Caco-2 (cell line): ENCODE data around the gene BBOX1. TPM values are rescaled to one million over a fixed set of nuclear protein-coding genes. Genes with fewer than 3 reads are reported as not detected.

Experiments
- BruUV-seq: library from RNA; stranded (reverse); fragments of 400-500 nt; replicated peaks from 2 replicates; lab custom pipeline; 2021; lab: Mats Ljungman, UMichigan
- CTCF ChIA-PET: fragments of 300-600 bp; sonication (Branson Sonifier 250); formaldehyde crosslinking; loops from one replicate; lab custom pipeline; 2022; ENCODE audit warnings: antibody characterized with exemption; lab: Charles Lee
- POLR2A ChIA-PET: fragments of 300-600 bp; sonication (Branson Sonifier 250); formaldehyde crosslinking; loops from one replicate; lab custom pipeline; 2022; ENCODE audit warnings: antibody characterized with exemption; lab: Charles Lee
- DNase-seq, 2 experiments: peaks; one replicate each; pipeline versions ENCODE4 v3.0.0 to v3.0.0-alpha.2; 2020 to 2022
- H3K27me3 ChIP-seq: replicated peaks from 2 replicates; pipeline ENCODE4 v1.6.0; 2011; ENCODE audit warnings: low read length; ENCODE audit not compliant: control insufficient read depth, insufficient read depth
- H3K36me3 ChIP-seq: 2 replicates; pipeline ENCODE4 v1.5.1; 2011; ENCODE audit warnings: low read length; ENCODE audit not compliant: control insufficient read depth, insufficient read depth
- H3K4me1 ChIP-seq: fragments of 250-450 bp; sonication (Bioruptor Pico); 2 replicates; pipeline ENCODE4 v1.5.1; 2020; ENCODE audit warnings: mild to moderate bottlenecking
- H3K4me3 ChIP-seq: 2 replicates; pipeline ENCODE4 v1.5.1; 2011; ENCODE audit warnings: low read depth, mild to moderate bottlenecking, control low read depth, low read length
- H3K9me3 ChIP-seq: fragments of 250-450 bp; sonication (Bioruptor Pico); 2 replicates; pipeline ENCODE4 v1.5.1; 2020; ENCODE audit warnings: mild to moderate bottlenecking, moderate library complexity
- H3K27ac Mint-ChIP-seq: one replicate; pipeline ENCODE4 v1.8.0; 2022; ENCODE audit warnings: mixed read lengths; ENCODE audit not compliant: unreplicated experiment
- H3K27me3 Mint-ChIP-seq: one replicate; pipeline ENCODE4 v1.8.0; 2022; ENCODE audit warnings: mixed read lengths; ENCODE audit not compliant: insufficient read depth, unreplicated experiment
- H3K36me3 Mint-ChIP-seq: one replicate; pipeline ENCODE4 v1.8.0; 2022; ENCODE audit warnings: mild to moderate bottlenecking, mixed read lengths; ENCODE audit not compliant: insufficient read depth, unreplicated experiment
- H3K4me1 Mint-ChIP-seq: one replicate; pipeline ENCODE4 v1.8.0; 2022; ENCODE audit warnings: low read depth, mixed read lengths; ENCODE audit not compliant: unreplicated experiment
- H3K4me3 Mint-ChIP-seq: one replicate; pipeline ENCODE4 v1.8.0; 2022; ENCODE audit warnings: mild to moderate bottlenecking, moderate library complexity, mixed read lengths; ENCODE audit not compliant: unreplicated experiment
- H3K9me3 Mint-ChIP-seq: one replicate; pipeline ENCODE4 v1.8.0; 2022; ENCODE audit warnings: mixed read lengths; ENCODE audit not compliant: unreplicated experiment
- CTCF ChIP-seq, 2 experiments: fragments of 200-600 bp in 1 of 2; IDR thresholded peaks; 1 replicate in 1 of 2; 2 replicates in 1 of 2; pipeline versions ENCODE4 v1.5.1 to v1.8.0; 2011 to 2022; ENCODE audit warnings: antibody characterized with exemption in 1 of 2, control low read depth in 1 of 2, inconsistent platforms in 1 of 2, low read depth in 1 of 2, low read length in 1 of 2, mild to moderate bottlenecking in 1 of 2, moderate library complexity in 1 of 2; ENCODE audit not compliant: insufficient read depth in 1 of 2, severe bottlenecking in 1 of 2, unreplicated experiment in 1 of 2
- intact Hi-C: fragments of 100-400 bp; cut with micrococcal nuclease; formaldehyde crosslinking; loops from one replicate; pipeline ENCODE4 v1.10.0; 2022; ENCODE audit not compliant: unreplicated experiment
- total RNA-seq: library from RNA; stranded (reverse); gene quantifications from 2 replicates; pipeline ENCODE4 v1.2.3, GENCODE V29; 2022

BBOX1 gene
- total RNA-seq, 1 experiment from 2014 or later: not detected

- intact Hi-C loops: no loop called here
- no peaks in the 10 kb centered on the region for H3K27me3 ChIP-seq
- H3K9me3 ChIP-seq: peaks cover 18% of the 10 kb centered on the region
Observed at GRCh38 chr11:27138716-27139115, 98.1 kb downstream of the BBOX1 start.

GRCh38 chr11:27139742-27140367 is 99.2 kb downstream of the BBOX1 start:
- POLR2A ChIA-PET: no interaction called here

More at GRCh38 chr11:27138716-27139115, 98.1 kb downstream of the BBOX1 start:
- BruUV-seq: no TSS peak
- H3K9me3 Mint-ChIP-seq: peaks cover 41% of the 10 kb centered on the region
- no peaks in the 10 kb centered on the region for H3K4me1 Mint-ChIP-seq
- H3K27me3 Mint-ChIP-seq: no peaks in the 10 kb centered on the region
- H3K36me3 Mint-ChIP-seq: no peaks in the 10 kb centered on the region
- ChIA-PET POLR2A (no interaction called here), CTCF (interaction anchor here (0.6 kb wide), 1 partner anchor 13 kb away, joined by 3 read pairs; no protein-coding TSS in a partner anchor)
- no peak for DNase-seq
- H3K4me3 Mint-ChIP-seq: no peak overlapping the region
- H3K27ac Mint-ChIP-seq: no peak overlapping the region
- no peaks in the 10 kb centered on the region for H3K4me1 ChIP-seq
- no peak overlapping the region for H3K4me3 ChIP-seq
- no peak for TF ChIP-seq CTCF (IDR thresholded peaks at IDR 0.05; ENCODE audit: insufficient read depth in 1 of 2, low read depth in 1 of 2, low read length in 1 of 2, severe bottlenecking in 1 of 2, unreplicated experiment in 1 of 2)
- no peaks in the 10 kb centered on the region for H3K36me3 ChIP-seq

GRCh38 chr11:27141576-27141975 is 101.0 kb downstream of the BBOX1 start:
- Mint-ChIP-seq H3K27ac (no peak overlapping the region), H3K4me3 (no peak overlapping the region), H3K36me3 (no peaks in the 10 kb centered on the region), H3K27me3 (no peaks in the 10 kb centered on the region), H3K9me3 (peaks cover 33% of the 10 kb centered on the region), H3K4me1 (no peaks in the 10 kb centered on the region)
- H3K4me1 ChIP-seq: no peaks in the 10 kb centered on the region
- intact Hi-C loops: no loop called here
- H3K36me3 ChIP-seq: no peaks in the 10 kb centered on the region
- no peak for TF ChIP-seq CTCF (IDR thresholded peaks at IDR 0.05; ENCODE audit: insufficient read depth in 1 of 2, low read depth in 1 of 2, low read length in 1 of 2, severe bottlenecking in 1 of 2, unreplicated experiment in 1 of 2)
- DNase-seq: no peak
- POLR2A ChIA-PET: no interaction called here
- H3K4me3 ChIP-seq: no peak overlapping the region
- peaks cover 10% of the 10 kb centered on the region for H3K9me3 ChIP-seq
- CTCF ChIA-PET: no interaction called here
- no TSS peak for BruUV-seq
- H3K27me3 ChIP-seq: no peaks in the 10 kb centered on the region

More at GRCh38 chr11:27139742-27140367, 99.2 kb downstream of the BBOX1 start:
- intact Hi-C loops: no loop called here
- DNase-seq: no peak
- Mint-ChIP-seq H3K4me1 (no peaks in the 10 kb centered on the region), H3K27ac (no peak overlapping the region), H3K9me3 (peaks cover 41% of the 10 kb centered on the region), H3K4me3 (no peak overlapping the region), H3K27me3 (no peaks in the 10 kb centered on the region), H3K36me3 (no peaks in the 10 kb centered on the region)
- no peak for TF ChIP-seq CTCF (IDR thresholded peaks at IDR 0.05; ENCODE audit: insufficient read depth in 1 of 2, low read depth in 1 of 2, low read length in 1 of 2, severe bottlenecking in 1 of 2, unreplicated experiment in 1 of 2)
- Histone ChIP-seq H3K27me3 (no peaks in the 10 kb centered on the region), H3K36me3 (no peaks in the 10 kb centered on the region), H3K9me3 (peaks cover 15% of the 10 kb centered on the region), H3K4me1 (no peaks in the 10 kb centered on the region), H3K4me3 (no peak overlapping the region)
- CTCF ChIA-PET: interaction anchor here (0.6 kb wide), 1 partner anchor 270 kb away, joined by 3 read pairs; no protein-coding TSS in a partner anchor
- no TSS peak for BruUV-seq
